Left kidney (tissue), 8 donors: ENCODE data around the gene LMOD3. TPM values are rescaled to one million over a fixed set of nuclear protein-coding genes. Genes with fewer than 3 reads are reported as not detected.

Experiments
- DNase-seq: peaks from one replicate; pipeline ENCODE4 v3.0.0-alpha.2; 2013
- long read RNA-seq, 8 donors: transcript quantifications; one replicate each; lab custom pipeline, GENCODE V29; 2026
- polyA plus RNA-seq: library from polyadenylated mRNA; unstranded; fragments of 120-200 nt; gene quantifications from one replicate; pipeline ENCODE4 v1.2.1, GENCODE V29; 2013; ENCODE audit not compliant: insufficient read length

The LMOD3 gene
- 0.05 TPM for polyA plus RNA-seq
- long read RNA-seq, donor 1, full-length matches to known transcripts: 1 of 1 reads
- long read RNA-seq, donor 1, partial matches to known transcripts: 0 of 1 reads
- long read RNA-seq, donor 1, other reads (novel, unspliced or antisense): 0 of 1 reads
- long read RNA-seq, donor 2: 0 reads
- long read RNA-seq, donor 3: 0 reads
- long read RNA-seq, donor 4: 0 reads
- long read RNA-seq, donor 5: 0 reads
- long read RNA-seq, donor 6: 0 reads
- long read RNA-seq, donor 7: 0 reads
- long read RNA-seq, donor 8: 0 reads

DNA sequence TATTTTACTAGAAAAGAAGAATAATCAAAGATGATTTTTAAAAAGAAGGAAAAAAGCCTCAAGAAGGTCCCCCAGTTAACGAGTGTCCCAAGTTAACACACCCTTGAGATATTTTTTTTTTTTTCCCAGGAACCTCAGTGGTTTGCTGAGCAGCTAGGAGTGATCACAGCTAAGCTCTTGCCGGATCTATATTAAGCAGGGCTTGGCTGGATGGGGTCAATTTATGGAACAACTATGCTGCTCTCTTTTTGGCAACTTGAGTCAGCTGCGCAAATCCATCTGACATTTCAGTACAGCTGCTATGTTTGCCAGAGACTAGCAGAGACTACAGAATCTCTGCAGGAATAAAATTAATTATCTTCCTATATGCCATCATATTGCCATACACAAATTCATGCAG, at the start of gene LMOD3:
Gene LMOD3, minus strand, starts transcription at position 193 of the 400 bp plus-strand sequence. CDS start 209 bp downstream, outside the sequence.
- no peak for DNase-seq

DNA sequence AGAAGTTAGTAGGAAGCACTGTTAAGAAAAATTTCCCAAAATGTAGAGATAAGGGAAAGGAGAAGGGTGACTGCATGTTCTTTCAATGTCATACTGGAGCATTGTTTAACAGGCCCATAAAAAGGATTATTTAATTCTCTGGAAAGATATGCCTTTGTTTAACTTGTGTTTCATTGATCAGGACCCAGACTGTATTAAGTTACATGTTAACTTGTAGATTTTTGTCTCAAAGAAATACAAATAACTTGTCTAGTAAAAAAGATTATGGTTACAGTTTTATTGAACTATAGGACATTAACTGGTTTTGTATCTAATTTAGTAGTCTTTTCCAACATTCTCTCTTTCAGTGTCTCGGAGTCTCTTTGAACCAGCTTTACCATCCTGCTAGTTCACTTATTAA, 49.7 kb upstream of the LMOD3 start:
- no peak for DNase-seq

DNA sequence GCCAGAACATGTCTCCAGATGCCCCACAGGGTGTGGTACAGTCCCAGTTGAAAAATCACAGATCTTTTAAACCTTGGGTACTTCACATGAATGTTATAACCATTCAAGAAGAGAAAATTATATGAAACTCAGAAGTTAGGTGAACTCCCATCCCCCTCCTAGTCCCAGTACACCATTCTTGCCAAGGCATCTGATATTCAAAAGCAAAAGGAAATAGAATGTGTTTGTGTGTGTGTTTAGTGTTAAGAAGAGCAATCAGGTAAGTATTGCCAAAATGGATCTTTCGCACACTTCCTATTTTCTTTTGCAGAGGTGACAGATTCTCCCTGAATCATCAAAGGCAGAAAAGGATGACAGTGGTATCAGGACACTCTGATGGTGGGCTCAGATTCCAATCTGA, 44.1 kb upstream of the LMOD3 start:
- no peak for DNase-seq

DNA sequence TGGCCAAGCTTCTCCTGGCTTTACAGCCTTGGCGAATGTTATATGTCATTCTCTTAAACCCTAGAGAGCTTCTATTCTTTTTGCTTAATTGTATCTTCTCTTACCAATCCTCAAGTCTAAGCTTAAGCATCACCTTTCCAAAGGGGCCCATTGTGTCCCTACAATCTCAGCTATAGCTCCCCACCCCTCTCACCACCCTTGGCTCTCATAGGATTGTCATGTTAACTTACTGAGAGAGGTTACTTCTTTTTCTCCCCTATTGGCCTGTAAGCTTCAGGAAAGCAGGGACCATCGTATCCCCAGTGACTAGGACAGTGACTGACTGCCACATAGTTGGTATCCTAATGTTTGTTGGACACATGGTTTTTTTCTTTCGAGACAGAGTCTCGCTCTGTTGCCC, 43.3 kb upstream of the LMOD3 start:
- no peak for DNase-seq

DNA sequence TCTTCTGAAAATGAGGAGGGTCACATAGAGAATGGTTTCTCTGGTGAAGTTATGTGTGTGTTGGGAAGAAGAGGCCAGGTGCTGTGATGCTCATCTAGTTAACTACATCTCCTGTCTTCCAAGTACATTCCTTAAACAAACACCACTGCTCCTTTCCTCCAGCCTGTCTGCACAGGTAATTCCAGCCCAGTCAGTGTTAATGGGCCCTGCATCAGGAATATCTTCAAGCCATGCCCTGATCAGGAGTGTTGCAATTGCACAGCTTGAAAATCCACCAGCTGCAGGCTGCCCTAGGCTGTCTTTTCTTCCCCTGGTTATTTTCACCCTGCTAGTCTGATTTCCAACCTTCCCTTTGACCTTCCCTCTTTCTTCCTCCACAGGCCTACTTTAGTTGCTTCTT, 41.9 kb upstream of the LMOD3 start:
- DNase-seq: no peak

DNA sequence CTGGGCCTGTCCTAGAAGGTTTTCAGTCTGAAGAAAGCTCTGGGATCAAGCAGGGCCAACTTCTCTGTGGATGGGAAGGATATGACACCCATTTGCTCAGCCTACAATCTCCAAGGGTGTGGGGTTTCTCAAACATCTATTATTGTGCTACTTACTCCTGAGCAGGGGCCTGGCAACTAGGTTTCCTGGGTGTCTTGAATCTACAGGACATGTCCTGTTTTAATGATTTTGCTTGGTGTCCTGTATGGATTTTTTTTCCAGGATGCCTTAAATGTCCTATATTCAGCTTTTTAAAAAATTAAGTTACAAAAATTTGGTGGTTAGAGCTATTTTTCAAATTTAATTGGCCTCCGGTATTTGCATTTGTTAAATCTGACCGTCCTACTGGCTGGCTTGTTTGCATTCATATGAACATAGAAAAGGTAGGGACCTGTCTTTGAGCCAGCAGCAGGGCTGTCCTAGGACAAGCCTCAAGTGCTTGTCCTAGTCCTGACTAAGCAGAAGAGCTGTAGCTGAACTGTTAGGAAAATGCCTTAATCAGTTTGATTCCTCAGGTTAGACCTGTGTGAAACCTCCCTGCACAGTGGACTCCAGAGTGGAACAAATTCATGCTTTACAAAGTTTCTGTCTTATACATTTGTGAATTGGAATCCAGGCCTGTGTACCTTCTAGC, 40.0 kb upstream of the LMOD3 start:
- no peak for DNase-seq

DNA sequence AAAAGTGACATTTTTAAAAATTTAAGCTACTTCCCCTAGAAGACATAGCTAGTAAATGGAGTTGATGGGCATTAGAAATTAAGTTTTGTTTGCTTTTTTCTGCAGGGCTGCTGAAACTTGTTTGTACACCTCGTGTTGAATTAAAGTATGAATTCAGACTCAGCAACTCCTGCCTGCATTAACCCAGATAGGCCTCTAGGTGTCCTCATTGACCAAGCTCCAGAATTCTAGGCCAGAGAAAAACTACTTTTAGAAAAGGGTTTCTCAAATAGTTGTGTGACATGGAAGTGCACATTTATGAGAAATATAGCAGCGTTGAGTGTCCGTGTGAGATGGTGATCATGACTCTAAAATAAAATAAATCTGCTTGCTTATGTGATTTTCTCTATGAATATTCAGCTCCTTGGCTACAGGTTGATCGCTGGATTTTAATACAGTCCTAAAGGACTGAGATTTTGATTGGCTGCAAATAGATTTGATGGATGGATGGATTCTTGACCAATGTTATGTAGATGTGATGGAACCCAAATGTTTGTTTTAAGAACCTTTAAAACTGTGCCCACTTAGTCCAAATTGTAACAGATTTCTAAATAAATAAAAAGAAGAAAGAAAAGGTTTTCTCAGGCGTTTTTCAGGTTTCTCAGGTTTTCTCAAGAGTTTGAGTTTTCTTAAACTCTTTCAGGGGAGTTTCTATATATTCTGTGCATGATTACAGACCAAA, 39.4 kb upstream of the LMOD3 start:
- peak; percentile 58 for DNase-seq

DNA sequence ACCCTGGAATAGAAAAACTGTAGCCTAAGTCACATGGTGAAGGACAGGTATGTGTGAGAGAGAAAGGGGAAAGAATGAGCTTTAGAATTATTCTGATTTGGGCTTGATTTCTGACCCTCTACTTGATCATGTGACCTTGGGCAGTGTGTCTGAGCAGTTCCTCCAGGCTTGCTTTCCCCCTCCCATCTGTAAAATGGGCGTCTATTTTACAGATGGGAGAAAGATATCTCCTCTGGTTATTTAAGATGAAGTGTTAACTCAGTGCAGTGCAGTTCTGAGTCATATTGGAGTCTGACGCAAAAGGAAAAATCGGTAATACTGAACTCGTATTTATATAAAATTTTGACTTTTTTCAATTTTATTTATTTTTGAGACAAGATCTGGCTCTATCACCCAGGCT, 38.1 kb upstream of the LMOD3 start:
- DNase-seq: no peak

DNA sequence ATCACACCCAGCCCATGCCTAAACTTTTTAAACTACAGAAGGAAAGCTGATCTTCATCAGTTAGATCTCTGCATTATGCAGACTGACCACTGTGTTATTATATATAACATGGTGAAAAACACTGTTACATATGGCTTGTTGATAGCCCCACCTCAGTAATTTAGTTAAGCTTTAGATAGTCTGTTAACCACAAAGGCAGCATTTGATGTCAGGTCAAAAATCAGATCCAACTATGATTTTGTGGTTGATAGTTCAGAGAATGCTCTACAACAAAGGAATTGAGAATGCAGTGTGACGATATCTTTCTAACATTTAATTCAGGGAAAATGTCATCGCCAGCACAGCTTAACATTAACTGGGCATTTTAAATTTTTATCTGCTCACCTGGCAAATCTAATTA, 37.7 kb upstream of the LMOD3 start:
- no peak for DNase-seq

DNA sequence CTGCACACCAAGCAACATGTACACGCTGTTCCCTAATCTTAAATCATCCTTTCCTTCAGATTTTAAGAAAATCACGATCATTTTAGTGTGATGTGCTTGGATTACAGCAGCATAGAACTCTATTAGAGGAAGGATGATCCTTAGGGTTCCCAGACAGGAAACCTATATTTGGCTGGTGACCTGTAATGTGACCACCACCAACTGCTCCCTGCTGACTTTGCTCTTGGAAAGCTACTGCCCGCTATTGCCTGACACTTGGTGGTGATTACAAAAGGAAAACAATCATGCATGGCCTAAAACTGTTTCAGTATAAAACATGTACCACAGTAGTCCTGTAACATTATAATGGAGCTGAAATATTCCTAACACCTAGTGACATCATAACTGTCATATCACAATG, 27.2 kb upstream of the LMOD3 start:
- no peak for DNase-seq

DNA sequence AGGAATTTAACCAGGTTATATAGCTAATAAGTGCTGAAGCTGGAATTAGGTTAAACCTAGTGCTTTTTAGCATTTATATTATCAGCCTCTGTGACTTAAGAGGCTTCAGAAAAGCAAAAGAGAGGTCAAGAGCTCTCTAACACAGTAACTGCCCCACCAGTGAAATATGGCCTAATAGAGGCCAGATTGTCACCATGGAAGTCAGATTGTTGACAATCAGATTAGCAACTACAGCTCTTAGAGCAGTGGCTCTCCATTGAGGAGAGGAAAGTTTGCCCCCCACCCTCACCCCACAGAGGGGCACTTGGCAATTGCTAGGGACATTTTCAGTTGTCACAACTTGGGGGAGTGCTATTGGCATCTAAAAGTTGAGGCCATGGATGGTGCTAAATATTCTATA, 23.3 kb upstream of the LMOD3 start:
- DNase-seq: no peak

DNA sequence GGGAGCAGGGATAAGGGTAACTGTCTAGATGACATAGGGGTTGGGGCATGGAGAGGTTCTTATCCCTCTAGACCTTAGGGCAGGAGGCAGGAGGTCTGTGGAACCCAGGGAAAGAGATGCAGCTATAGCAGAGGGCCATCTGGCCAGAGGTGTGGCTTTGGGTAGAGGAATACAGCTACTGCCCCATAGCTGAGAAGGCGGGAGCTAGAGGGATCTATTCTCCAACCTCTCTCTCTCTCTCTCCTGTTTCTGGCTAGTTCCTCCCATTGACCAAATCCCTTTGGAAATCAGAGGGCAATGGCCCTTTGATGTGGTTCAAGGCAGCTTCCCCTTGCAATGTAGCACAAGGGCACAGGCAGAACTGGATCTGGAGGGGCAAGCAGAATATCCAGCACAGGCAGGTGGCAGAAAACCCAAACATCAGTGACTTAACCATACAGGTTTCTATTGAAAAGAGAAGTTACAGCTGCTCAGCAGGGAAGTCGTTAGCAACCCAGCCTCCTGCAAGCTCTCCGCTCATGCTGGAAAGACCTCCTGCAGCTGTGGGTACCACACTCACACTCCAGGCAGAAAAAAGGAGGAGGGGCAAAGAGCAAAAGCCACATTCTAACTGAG, 22.3 kb upstream of the LMOD3 start:
- DNase-seq: no peak

DNA sequence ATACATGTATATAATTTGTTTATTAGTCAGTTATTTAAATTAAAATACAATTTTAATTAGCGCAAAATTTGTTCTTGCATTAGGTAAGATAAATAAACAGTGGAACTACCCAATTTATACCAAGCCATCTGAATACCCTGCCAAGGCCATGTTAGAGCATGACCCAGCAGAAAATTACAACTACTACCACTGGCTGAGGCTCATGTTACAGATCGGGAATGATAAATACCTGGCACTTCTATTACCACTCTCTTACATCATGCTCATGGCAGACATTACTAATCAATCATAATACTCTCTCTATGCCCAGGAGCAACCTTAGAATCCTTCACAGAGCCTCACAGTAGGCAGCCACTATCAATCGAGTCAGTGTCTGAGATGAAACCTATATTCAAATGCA, 21.2 kb upstream of the LMOD3 start:
- no peak for DNase-seq

DNA sequence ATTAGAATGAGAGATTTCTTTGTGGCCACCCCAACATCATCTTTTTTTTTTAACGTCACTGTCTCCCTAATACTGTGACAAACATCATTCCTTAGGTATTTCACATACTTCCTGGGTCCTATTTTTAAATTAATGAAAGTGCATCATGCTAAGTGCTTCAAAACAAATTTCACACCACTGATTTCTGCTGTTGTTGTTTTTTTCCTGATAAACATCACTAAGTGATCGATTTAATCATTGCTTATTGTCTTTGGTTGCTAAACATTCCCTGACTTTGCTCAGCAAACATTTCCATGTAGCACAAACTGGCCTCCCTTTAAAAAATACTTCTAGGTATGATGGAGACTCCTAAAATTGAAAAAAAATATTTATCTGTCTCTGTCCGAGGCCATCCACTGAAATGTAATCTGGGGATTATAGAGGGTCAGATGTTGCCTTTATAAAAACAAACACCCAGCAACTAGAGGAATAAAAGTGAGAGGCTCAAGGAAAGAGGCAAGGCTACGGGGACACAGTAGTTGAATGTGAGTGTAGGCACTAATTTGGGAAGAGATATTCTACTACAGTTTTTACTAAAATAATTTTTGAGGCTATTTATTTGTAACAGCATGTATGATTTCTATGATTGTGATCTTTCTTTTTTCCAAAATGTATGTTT, 20.5 kb upstream of the LMOD3 start:
- DNase-seq: no peak

DNA sequence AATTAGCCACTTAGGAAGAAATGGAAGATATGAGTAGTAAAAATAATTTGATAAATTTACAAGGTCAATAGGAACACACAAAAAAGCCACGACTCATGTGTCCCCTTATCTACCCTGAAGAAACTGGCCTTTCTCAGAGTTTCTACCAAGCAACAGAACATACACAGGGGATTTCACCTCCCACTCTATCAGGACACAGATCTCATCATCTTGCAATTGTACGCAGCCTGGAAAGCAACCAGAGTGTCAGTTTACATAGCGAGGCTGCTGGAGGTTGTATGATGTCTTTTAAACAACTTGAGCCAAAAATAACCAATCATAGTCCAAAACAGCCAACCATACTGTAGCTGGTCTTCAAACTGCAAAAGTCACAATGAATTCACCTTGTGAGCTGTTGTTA, 19.7 kb upstream of the LMOD3 start:
- no peak for DNase-seq

DNA sequence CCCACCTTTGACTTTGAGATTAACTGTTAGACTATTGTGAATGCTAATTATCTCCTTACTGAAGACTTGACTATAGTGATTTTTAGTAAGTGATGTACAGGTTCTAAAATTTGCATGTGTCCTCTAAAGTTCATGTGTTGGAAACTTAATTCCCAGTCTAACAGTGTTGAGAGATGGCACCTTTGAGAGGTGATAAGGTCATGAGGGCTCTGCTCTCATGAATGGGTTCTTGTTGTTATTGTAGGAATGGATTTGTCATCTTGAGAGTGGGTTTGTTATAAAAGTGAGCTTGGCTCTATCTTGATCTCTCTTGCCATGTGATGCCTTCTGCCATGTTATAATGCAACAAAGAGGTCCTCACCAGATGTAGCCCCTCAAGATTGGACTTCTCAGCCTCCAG, 18.9 kb upstream of the LMOD3 start:
- DNase-seq: no peak

DNA sequence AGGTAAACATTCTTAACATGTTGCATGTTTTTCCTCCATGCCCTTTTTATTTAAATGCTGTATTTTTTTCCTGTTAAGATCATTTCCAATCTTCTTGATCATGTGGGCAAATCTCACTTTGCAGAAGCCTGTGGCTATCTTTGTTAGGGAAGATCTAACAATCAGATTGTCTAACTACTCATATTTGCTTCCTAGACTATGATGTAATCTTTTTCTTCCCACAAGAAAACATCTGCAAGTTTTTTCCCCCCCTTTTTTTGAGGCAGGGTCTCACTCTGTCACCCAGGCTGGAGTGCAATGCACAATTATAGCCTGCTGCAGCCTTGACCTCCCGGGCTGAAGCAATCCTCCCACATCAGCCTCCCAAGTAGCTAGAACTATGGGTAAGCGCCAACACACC, 15.0 kb upstream of the LMOD3 start:
- no peak for DNase-seq

DNA sequence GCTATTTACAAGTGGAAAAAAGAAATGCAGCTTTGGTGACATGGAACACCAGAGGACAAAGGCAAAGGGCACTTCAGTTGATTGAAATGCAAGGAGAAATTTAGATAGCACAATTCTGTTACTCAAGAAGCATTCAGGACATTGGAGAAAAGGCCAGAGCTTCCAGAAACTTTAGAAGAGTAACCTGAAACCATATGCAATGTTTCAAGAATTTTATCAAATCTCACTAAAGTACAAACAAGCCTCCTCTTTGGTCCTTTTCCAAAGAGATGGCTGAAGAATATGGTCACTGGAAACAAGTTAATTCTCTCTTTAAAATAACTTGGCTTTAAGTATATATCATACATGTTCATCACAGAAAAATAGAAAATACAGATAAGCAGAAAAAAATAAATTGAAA, 14.6 kb upstream of the LMOD3 start:
- no peak for DNase-seq

DNA sequence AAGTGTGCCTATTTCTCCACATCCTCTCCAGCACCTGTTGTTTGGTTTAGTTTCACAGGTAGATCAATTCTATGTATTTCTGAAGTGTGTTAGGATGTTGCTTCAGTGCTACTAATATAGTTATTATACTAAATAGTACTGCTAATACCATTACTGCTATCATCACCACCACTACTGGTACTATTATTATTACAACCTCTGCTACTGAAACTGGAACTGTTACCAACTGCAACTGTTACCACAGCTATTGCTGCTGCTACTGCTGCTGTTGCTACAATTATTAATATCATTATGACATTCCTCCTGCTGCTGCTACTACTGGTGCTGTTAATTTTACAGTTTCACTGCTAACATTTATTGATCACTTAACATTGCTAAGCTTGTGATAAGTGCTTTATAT, 8.3 kb upstream of the LMOD3 start:
- no peak for DNase-seq

DNA sequence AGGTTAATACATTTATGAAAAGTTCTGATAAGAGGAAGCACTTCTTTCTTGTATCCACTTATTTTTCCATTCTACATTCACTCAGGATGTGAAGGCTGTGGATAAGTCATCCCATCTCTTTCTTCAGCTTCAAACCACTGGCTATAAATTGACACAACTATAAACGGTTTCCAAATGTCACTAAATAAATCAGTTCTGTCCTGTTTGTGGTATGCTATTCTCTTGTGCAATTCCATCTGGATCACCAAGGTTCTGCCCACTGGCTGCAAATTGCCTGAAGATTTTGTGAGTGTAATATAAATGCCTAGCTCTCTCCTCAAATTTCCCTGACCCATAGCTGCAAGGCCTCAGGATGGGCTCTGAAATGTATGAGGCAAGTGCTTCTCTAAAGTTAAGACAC, 7.1 kb upstream of the LMOD3 start:
- DNase-seq: no peak

DNA sequence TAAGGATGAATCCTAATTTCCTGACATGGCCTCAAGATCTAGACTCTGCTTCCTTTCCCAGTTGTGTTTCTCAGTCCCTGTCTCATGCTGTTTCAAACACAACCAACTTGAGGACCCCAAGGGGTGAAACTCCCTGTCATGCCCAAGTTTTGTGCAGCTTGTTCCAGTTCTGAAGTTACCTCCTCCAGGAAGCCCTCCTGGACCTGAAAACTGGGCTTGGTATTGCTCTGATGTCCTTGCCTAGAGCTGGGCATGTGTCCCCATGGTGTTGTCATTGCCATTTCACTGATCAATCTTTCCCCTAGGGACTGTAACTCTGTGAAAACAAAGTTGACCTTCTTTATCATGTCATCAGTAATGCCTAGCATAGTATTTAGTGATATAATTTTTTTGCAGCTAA, 6.1 kb upstream of the LMOD3 start:
- no peak for DNase-seq

DNA sequence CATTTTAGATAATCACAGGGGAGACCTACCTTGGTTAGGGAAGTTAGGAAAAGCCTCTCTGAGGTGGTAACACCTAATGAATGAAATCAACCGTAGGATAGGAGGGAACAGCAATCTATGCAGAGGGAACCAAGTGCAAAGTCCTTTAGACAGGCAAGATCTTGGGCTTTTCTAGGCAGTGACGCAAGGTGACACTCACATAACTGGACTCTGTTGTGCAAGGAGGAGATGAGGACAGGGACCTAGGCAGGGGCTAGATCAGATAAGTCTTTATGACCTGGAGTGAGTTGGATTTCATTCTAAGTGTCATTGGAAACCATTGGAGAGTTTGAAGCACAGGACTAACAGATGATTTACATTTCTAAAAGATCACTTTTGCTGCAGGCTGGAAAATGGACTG, 4.6 kb upstream of the LMOD3 start:
- DNase-seq: no peak

DNA sequence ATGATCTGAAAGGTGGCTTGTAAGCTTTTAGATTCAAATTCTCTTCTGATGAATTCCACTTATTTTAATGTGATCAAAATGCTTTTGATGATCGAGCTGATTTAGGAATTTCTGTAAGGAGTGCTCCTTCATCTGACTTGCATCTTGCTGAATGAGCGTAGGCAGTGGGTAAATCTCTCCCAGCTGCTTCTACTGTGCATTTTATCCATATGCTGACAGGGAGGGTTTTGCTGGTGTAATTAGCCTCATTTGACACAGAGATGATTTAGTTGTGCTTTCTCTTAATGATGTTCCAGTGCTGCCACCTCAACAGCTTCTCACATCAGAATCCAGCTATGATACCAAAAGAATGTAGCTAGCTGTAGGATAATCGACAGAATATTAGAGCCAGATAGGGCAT, 3.8 kb upstream of the LMOD3 start:
- no peak for DNase-seq
